Left ventricle myocardium inferior (tissue), 1 donor: ENCODE results near the gene BMP6. TPM values are rescaled to one million over a fixed set of nuclear protein-coding genes. Genes with fewer than 3 reads are reported as not detected.

ENCODE experiments used
- DNase-seq: peaks from one replicate; pipeline ENCODE4 v3.0.0-alpha.2; 2020
- H3K27ac ChIP-seq: fragments of 200-600 bp; replicated peaks from 2 replicates; pipeline ENCODE4 v1.8.0; 2021
- H3K27me3 ChIP-seq: fragments of 200-600 bp; 2 replicates; pipeline ENCODE4 v1.8.0; 2021; ENCODE audit warnings: low read depth
- H3K36me3 ChIP-seq: fragments of 200-600 bp; 2 replicates; pipeline ENCODE4 v1.8.0; 2021
- H3K4me1 ChIP-seq: fragments of 200-600 bp; 2 replicates; pipeline ENCODE4 v1.8.0; 2021
- H3K4me3 ChIP-seq: fragments of 200-600 bp; 2 replicates; pipeline ENCODE4 v1.8.0; 2021; ENCODE audit warnings: mild to moderate bottlenecking, moderate library complexity
- H3K9me3 ChIP-seq: fragments of 200-600 bp; replicated peaks from 2 replicates; pipeline ENCODE4 v1.8.0; 2021
- CTCF ChIP-seq: fragments of 200-600 bp; IDR thresholded peaks from 2 replicates; pipeline ENCODE4 v1.8.0; 2021; ENCODE audit warnings: antibody characterized with exemption, mild to moderate bottlenecking, borderline replicate concordance
- intact Hi-C: fragments of 100-400 bp; cut with micrococcal nuclease; formaldehyde crosslinking; loops from one replicate; pipeline ENCODE4 v1.11.0; 2022
- total RNA-seq: library from RNA; stranded (reverse); fragmentation: NEBNext Ultra II Directional; extraction: Animal tissue kit (Norgen Biotek cat#: 25700); gene quantifications from one replicate; pipeline ENCODE4 v1.2.1, GENCODE V29; 2021
- donor health status: DM: no; HTN: yes; CAD: no; lungs with severe emphysema.

Gene BMP6
- total RNA-seq, 1 donor from 2014 or later: 5.2 TPM

- H3K27me3 ChIP-seq: peaks cover 19% of the 10 kb centered on the region
- DNase-seq: no peak
- H3K4me3 ChIP-seq: no peak overlapping the region
- intact Hi-C loops: no loop called here
- peaks cover 12% of the 10 kb centered on the region for H3K9me3 ChIP-seq
- H3K27ac ChIP-seq: no peak overlapping the region
- H3K36me3 ChIP-seq: no peaks in the 10 kb centered on the region
- H3K4me1 ChIP-seq: no peaks in the 10 kb centered on the region
- no peak for TF ChIP-seq CTCF
These were observed 33.4 kb downstream of the BMP6 start for GRCh38 chr6:7759320-7759719.

GRCh38 chr6:7761051-7761450 lies 35.2 kb downstream of the BMP6 start:
- Histone ChIP-seq H3K36me3 (no peaks in the 10 kb centered on the region), H3K4me3 (no peak overlapping the region), H3K9me3 (peaks cover 8% of the 10 kb centered on the region), H3K27me3 (peaks cover 15% of the 10 kb centered on the region), H3K4me1 (no peaks in the 10 kb centered on the region), H3K27ac (no peak overlapping the region)
- DNase-seq: no peak
- no peak for TF ChIP-seq CTCF
- intact Hi-C loops: no loop called here

GRCh38 chr6:7762760-7763159 lies 36.9 kb downstream of the BMP6 start:
- intact Hi-C loops: no loop called here
- TF ChIP-seq CTCF: no peak
- Histone ChIP-seq H3K36me3 (no peaks in the 10 kb centered on the region), H3K4me3 (no peak overlapping the region), H3K4me1 (no peaks in the 10 kb centered on the region), H3K27ac (no peak overlapping the region), H3K27me3 (peaks cover 15% of the 10 kb centered on the region), H3K9me3 (no peaks in the 10 kb centered on the region)
- DNase-seq: no peak

GRCh38 chr6:7763881-7764280 lies 38.0 kb downstream of the BMP6 start:
- no peak overlapping the region for H3K27ac ChIP-seq
- H3K4me3 ChIP-seq: no peak overlapping the region
- H3K4me1 ChIP-seq: no peaks in the 10 kb centered on the region
- no peak for DNase-seq
- no peaks in the 10 kb centered on the region for H3K36me3 ChIP-seq
- peaks cover 15% of the 10 kb centered on the region for H3K27me3 ChIP-seq
- no peaks in the 10 kb centered on the region for H3K9me3 ChIP-seq
- TF ChIP-seq CTCF: no peak
- intact Hi-C loops: no loop called here

- H3K36me3 ChIP-seq: no peaks in the 10 kb centered on the region
- H3K27ac ChIP-seq: no peak overlapping the region
- no peak for TF ChIP-seq CTCF
- H3K4me3 ChIP-seq: no peak overlapping the region
- intact Hi-C loops: no loop called here
- H3K9me3 ChIP-seq: no peaks in the 10 kb centered on the region
- peaks cover 15% of the 10 kb centered on the region for H3K27me3 ChIP-seq
- no peaks in the 10 kb centered on the region for H3K4me1 ChIP-seq
- DNase-seq: no peak
These were observed 39.9 kb downstream of the BMP6 start for GRCh38 chr6:7765575-7766325.
